Measurements from ENCODE around the gene SEPTIN8. TPM values are rescaled to one million over a fixed set of nuclear protein-coding genes. Genes with fewer than 3 reads are reported as not detected.

The SEPTIN8 gene
- total and polyA plus RNA-seq, 5 experiments from 2014 or later, result 0.82 to 6.6 (median 1.2) TPM

Other genes starting within 250 kb of the SEPTIN8 start
- not detected for gene IL5, start 233.7 kb downstream of the SEPTIN8 start, total RNA-seq
- gene IL5, start 233.7 kb downstream of the SEPTIN8 start, polyA plus RNA-seq, result not detected
- gene RAD50, start 220.3 kb downstream of the SEPTIN8 start, total RNA-seq, result 10 to 100 TPM; 34.2 to 36.1 TPM
- 10 to 100 TPM; 12.0 to 30.2 (median 20.0) TPM for gene RAD50, start 220.3 kb downstream of the SEPTIN8 start, polyA plus RNA-seq
- under 1 TPM in 1 of 2 experiments, not detected in 1; 0.31 TPM for gene IL13, start 119.1 kb downstream of the SEPTIN8 start, total RNA-seq
- not detected for gene IL13, start 119.1 kb downstream of the SEPTIN8 start, polyA plus RNA-seq
- not detected for gene IL4, start 103.2 kb downstream of the SEPTIN8 start, total RNA-seq
- gene IL4, start 103.2 kb downstream of the SEPTIN8 start, polyA plus RNA-seq, result not detected
- gene KIF3A, start 39.7 kb downstream of the SEPTIN8 start, total RNA-seq, result 10 to 100 TPM; 15.1 to 16.9 TPM
- gene KIF3A, start 39.7 kb downstream of the SEPTIN8 start, polyA plus RNA-seq, result 10 to 100 TPM in 2 of 3 donors, 1 to 10 TPM in 1; 8.5 to 13.5 (median 11.5) TPM
- 10 to 100 TPM in 1 of 2 experiments, 1 to 10 TPM in 1; 10.0 to 10.2 TPM for gene CCNI2, start 29.8 kb downstream of the SEPTIN8 start, total RNA-seq
- 1 to 10 TPM; 1.1 to 2.8 (median 1.7) TPM for gene CCNI2, start 29.8 kb downstream of the SEPTIN8 start, polyA plus RNA-seq
- gene SOWAHA, start 36.1 kb upstream of the SEPTIN8 start, total RNA-seq, result not detected
- gene SOWAHA, start 36.1 kb upstream of the SEPTIN8 start, polyA plus RNA-seq, result not detected
- not detected for gene SHROOM1, start 53.4 kb upstream of the SEPTIN8 start, total RNA-seq
- not detected for gene SHROOM1, start 53.4 kb upstream of the SEPTIN8 start, polyA plus RNA-seq
- gene GDF9, start 89.2 kb upstream of the SEPTIN8 start, total RNA-seq, result 1 to 10 TPM; 1.2 to 1.7 TPM
- gene GDF9, start 89.2 kb upstream of the SEPTIN8 start, polyA plus RNA-seq, result under 1 TPM in 2 of 3 donors, not detected in 1; 0.30 to 0.45 TPM
- 100 to 1,000 TPM; 101 to 114 TPM for gene UQCRQ, start 89.4 kb upstream of the SEPTIN8 start, total RNA-seq
- gene UQCRQ, start 89.4 kb upstream of the SEPTIN8 start, polyA plus RNA-seq, result 100 to 1,000 TPM; 594 to 702 (median 638) TPM
- gene LEAP2, start 96.4 kb upstream of the SEPTIN8 start, total RNA-seq, result 1 to 10 TPM; 4.7 to 6.8 TPM
- 1 to 10 TPM in 1 of 3 donors, under 1 TPM in 2; 0.64 to 2.1 (median 0.77) TPM for gene LEAP2, start 96.4 kb upstream of the SEPTIN8 start, polyA plus RNA-seq
- gene AFF4, start 186.4 kb upstream of the SEPTIN8 start, total RNA-seq, result 10 to 100 TPM; 70.3 to 74.4 TPM
- gene AFF4, start 186.4 kb upstream of the SEPTIN8 start, polyA plus RNA-seq, result 10 to 100 TPM; 16.5 to 20.9 (median 17.7) TPM
- gene ZCCHC10, start 249.3 kb upstream of the SEPTIN8 start, total RNA-seq, result 10 to 100 TPM; 17.8 to 22.4 TPM
- gene ZCCHC10, start 249.3 kb upstream of the SEPTIN8 start, polyA plus RNA-seq, result 10 to 100 TPM; 28.7 to 36.9 (median 33.8) TPM

Measured in naive thymus-derived CD8-positive, alpha-beta T cell (primary cell).